HG02840 (cell line): Measurements from ENCODE around the gene SLC23A2.

Experiments used
- ATAC-seq: cut with Tn5 transposase; IDR thresholded peaks from one replicate; pipeline ENCODE4 v1.9.1; 2021; ENCODE audit warnings: mild to moderate bottlenecking, moderate library complexity, moderate number of reproducible peaks; ENCODE audit not compliant: unreplicated experiment, low FRiP score

The SLC23A2 gene

DNA sequence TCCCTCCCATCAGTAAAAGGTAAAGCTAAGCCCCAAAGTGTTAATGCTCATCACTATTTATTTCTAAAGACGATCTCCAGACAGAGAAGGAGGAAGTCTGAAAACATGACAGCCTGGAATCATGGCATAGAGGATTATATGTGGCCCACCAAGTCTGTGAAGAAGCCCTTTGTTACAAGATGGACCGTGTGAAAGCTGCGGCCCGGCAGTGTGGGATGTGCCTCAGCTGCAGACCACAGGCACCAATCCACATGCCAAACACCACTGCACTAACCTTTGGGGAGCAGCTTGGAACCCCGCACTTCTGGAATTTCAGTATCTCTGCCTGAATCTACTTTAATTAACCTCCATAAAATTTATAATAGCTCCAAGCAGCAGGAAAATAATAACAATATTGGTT, 90.4 kb downstream of the SLC23A2 start:
- ATAC-seq: no peak

DNA sequence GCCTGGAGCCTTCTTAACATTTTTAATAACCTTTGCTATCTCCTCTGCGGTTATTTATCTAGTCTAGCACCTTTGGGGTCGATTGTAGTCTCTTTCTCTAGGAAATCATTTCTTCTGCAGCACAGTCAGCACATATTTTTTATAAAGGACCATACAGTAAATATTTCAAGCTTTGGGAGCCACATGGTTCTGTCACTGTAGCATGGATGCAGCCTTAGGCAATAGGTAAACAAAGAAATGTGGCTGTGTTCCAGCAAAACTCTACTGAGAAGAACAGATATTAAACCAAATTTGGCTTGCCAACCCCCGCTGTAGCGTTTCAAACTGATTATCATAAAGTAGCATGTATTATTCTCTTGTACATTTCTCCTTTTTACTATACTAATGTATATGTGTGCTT, 95.7 kb downstream of the SLC23A2 start:
- no peak for ATAC-seq

DNA sequence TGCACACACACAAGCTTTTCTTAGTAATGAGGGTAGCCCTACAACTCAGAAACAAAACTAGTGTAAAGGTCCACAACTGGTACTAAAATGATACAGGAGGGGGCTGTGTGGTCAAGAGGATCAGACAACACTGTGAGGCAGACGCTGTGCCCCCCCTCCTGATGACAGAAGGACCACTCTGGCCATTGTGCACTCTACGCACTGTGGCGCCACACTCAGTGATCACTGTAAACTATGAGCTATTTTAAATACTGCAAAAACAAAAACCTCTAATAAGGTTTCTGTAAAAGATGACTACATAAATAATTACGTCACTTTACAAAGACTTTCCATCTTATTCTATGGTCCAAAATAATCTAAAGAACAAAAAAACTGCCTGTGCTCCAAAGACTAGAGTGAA, 96.1 kb downstream of the SLC23A2 start:
- no peak for ATAC-seq

DNA sequence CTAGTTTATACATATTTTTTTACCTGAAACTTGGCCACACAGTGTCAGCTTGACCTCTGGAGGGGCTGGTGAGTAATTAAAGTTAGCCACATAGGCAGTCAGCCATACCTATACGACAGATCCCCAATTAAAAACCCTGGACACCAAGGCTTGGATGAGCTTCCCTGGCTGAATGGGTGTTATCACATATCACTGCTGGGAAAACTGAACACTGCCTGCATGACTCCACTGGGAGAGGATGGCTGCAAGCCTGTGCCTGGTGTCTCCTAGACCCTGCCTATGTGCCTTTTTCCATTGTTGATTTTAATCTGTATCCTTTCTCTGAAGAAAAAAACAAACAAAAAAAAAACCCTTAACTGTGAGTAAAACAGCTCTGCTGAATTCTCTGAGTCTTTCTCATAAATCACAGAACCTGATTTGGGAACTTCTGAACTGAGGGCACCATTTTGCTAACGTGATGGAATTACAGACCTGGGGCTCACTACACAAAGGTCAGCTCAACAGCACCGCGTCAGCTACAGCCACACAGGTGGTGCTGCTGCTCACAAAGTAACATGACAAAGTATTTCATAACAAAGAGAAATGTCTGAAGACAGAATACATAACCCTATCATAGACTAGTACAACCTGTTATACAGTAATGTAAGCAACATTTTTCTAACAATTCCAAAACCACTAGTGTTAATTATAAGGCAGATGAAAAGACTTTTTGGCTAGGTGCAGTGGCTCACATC, 97.0 kb downstream of the SLC23A2 start:
- no peak for ATAC-seq

DNA sequence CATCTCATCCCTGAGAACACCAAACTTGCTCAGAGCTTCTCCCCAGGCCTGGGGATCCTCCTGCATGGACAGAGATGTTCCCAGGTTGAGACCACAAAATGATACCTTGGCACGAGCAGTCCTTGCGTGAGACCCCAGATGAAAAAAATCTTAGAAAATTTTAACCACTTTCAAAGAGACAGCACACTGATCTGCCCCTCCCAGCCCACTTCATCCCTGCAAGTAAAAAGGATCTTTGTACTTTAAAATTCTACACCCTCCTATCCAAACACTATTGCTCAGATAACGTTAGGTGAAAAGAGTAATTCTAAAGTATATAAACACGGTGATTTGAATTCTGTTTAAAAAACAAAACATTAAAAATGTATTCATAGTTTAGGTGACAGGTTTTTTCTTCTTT, 98.5 kb downstream of the SLC23A2 start:
- ATAC-seq: no peak

DNA sequence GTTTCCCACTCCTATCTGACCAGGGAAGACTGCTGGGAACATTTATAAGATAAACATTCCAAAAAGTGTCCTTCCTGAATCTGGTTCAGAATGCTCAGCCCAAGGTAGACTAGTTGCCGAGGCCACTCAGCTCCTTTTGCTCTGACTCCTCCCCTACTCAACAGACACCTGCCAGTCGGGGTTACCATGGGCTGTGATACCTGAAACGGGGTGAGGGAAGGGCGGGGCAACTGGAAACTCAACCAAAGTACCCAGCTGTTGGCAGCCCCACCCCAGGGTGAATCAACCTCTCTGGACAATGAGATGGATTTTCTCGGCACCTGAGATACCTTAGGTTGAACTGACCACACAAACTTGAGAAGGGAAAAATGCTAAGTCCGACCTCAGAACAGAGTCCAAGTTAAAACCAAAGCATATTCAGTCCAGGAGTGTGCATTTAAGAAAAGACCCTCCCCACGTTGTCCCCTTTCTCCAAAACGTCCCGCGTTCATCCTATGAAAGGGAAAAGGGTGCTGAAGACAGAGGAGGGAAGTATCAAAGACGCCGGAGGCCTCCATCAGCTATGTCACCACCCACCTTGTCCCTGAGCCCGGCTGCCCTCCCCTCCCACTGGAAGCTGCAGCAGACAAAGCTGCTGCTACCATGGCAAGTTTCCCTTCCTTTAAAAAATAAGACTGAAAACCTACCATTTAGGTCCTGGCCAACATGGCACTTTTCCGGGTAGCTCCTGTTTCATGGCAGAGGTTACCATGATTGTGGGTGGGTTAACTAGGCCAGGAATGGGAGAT, 100.1 kb downstream of the SLC23A2 start:
- no peak for ATAC-seq

DNA sequence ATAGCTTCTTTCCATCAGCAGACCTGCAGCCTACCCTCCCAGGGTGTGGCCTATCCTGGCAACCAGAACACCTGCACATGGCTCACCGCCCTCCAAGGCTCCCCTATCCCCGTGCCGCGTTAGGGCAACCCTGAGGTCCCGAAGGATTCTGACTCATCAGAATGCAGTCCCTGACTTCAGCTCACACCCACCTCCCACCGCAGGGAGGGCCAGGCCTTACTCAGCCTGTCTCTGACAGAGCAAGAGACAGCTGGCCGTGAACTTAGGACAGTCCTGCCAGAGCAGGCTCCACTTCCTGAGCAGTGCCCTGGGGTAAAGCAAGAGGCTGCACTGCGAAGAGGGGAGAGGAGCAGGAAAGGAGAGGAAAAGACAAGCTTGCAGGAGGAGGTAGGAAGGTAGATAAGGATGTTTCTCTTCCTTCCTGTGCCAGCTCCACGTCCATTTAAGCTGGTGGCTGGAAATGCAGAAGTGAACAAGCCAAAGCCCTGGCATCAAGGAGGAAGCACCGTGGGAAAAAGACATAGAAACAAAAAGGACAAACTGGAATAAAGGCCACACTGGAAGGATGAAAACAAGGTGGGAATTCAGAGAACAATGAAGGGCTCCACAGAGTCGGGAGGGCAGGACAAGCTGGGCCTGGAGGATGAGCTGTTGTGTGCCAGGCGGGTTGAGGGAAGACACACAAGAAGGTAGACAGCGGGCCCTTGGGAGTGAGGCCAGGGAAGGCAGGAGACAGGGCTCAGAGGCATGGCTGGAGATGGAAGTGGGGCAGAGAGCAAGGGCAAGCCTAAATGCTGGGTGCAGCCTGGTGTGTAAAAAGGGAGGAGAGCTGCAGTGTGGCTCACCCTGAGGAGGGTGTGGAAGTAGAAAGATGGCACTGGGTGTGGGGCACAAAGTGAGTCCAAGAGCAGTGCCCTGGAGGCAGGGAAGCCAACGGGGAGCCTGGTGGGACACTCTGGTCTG, 102.7 kb downstream of the SLC23A2 start:
- ATAC-seq: no peak

DNA sequence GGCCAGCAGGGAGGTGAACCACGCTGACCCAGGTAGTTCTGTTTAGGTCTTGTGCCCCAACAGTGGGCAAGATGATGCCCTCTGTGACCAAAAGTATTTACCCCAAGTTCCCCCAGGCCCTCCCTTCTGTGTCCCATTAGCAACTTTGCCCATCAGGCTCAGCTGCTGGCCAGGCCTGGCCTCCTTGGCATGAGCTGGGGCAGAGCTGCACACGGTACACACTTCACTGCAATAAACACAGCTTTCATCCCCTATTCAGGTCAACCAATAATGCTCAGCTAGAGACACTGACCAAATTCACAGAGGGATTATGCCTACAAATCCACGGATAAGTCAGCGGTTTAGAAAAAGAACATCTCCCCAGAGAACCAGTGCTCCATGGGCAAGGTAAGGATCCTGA, 103.7 kb downstream of the SLC23A2 start:
- ATAC-seq: no peak

DNA sequence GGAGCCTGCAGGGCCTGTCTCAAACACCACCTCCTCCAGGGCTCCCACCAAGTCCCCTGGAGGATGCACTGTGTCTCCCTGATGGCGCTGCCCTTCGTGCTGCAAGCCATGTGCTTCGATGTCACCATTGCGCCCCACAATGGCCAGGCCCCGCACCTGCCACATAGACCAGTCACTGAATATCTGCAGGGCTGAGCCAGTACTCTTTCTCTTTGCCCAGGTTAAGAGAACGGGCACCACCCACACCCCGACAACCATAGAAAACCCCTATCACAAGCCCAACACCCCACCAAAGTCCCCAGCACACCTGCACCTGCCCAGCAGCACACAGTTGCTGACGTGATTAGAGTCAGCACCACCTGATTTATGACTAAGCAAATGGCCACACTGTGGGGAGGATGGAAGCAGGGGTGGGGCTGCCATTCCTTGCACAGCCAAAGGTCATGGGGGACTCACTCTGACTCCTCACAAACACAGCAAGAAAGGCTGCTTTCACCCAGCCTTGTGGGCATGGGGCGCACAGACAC, 104.3 kb downstream of the SLC23A2 start:
- ATAC-seq: no peak

DNA sequence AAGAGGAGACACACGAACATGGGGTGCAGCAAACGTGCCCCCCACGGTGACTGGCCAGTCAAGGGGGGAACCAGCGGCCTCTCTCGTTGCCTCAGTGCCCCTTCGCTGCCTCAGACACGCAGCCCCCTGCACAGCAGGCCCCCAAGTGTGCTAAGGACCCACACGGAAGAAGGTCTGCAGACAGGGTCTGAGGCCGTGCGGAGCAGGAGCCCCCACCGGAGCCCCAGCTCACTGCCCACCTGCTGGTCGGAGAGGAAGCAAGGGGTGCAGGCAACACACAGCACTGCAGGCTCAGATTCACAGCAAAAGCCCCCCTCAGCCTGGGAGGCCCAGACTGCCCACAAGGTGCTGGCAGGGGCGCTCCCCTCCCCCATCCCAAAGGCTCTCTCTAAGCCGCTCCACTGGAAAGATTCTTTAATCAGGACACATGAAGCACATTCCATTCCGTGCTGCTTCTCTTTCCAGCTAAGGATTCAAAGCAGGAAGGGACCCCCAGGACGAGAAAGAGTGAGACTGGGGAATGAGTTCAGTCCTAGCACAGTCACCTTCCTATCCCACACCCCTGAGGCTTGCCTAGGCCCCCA, 105.1 kb downstream of the SLC23A2 start:
- ATAC-seq: no peak

DNA sequence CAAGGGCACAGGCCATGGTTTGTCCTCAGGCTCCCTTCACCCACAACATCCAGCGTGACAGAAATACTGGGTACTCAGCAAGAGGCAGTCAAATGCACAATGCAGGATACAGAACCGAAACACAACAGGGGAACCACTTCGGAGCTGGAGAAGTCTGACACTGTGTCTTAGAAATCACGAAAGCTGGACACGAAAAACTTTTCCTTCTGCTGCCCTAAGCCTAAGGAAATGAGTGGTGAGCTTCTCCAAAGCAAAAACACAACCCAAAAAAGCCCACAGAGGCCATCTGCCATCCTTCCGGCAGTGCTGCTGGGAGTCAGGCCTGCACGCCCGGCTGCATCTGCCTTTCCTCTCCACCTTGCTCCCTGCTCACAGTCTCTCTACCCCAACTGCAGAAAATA, 106.3 kb downstream of the SLC23A2 start:
- no peak for ATAC-seq

DNA sequence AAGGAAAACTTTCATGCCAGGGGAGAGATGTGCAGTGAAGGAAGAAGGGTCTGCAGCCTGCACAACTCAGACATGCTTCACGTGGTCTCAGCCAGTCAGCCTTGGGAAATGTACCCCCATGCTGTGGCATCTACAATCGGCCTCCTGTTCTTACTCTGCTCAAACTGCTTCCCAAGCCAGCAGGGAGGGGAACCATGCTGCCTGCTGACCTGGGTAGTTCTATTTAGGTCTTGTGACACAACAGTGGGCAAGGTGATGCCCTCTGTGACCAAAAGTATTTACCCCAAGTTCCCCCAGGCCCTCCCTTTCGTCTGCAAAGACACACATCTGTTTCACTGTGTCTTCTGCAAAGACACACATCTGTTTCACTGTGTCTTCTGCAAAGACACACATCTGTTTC, 106.9 kb downstream of the SLC23A2 start:
- ATAC-seq: no peak

DNA sequence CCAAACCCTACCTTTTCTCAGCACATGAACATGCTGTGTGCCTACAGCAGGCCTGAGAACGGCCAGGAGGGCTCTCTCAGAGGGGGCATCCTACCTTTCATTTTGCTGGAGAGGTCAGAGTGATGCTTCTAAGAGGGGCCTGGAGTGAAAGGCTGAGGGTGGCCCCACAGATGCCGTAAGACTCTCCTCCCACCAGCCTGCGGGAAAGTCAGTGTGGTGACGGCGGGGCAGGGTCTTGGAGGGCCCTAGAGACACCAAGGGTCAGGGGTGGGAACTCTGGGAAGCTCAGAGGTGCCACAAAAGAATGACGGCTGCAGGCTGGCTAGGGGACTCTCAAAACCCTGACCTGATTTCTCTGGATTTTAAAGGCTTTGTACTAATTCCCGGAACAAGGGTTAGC, 107.6 kb downstream of the SLC23A2 start:
- ATAC-seq: no peak

DNA sequence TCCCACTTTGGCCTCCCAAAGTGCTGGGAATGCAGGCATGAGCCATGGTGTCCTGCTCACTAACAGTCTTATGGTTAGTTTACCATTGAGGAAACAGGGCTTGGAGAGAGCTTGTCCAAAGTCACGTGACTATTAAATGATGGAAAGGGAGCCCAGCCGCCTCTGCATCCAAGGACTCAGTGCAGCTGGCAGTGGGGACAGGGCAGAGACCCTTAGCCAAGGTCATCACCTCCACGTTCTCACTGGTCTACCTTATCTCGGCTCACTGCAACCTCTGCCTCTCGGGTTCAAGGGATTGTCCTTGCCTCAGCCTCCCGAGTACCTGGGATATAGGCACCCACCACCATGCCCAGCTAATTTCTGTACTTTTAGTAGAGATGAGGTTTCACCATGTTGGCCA, 109.3 kb downstream of the SLC23A2 start:
- no peak for ATAC-seq

DNA sequence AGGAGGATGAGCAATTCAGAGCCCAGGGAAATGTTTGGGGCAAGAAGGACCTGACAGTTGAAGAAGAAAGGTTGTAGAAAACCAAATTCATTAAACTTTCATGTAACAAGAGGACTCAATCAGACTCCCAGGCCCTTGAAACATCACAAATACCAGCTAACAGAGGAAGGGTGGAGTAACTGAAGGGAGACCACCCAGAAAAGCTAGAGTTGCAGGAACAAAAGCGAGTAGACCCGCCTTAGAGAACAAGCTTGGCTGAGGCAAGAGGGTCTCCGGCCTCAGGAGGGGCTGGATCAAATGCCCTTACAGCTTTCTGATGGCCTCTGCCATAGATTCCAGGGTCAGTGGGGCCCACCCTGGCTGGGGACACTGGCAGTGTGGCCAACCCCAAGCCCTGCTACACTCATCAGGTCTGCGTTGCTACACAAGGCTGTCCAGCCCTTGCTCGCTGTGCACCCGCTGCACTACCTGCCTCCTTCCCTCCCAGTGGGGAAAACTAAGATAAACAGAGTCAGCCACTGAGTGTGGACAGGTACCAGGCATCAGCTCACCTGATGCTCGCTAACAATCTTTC, 110.0 kb downstream of the SLC23A2 start:
- ATAC-seq: no peak

DNA sequence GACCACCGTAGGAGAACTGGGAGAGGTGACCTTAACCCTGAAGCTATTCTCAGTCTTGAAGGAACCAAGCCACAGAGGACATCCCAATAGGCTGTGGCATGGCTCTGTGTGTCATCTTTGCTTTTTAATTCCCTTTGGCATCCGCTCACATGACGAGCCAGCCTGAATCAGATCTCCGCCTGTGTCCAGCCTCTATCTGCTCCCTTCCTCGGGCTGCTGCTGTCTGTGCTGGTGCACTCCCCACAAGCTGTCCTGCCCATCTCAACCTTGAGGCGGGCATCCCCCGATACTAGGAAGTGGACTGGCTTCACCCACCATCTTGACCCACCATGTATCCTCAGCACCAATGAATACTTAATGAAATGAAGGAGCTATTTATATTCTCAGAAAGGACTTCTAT, 111.9 kb downstream of the SLC23A2 start:
- no peak for ATAC-seq

DNA sequence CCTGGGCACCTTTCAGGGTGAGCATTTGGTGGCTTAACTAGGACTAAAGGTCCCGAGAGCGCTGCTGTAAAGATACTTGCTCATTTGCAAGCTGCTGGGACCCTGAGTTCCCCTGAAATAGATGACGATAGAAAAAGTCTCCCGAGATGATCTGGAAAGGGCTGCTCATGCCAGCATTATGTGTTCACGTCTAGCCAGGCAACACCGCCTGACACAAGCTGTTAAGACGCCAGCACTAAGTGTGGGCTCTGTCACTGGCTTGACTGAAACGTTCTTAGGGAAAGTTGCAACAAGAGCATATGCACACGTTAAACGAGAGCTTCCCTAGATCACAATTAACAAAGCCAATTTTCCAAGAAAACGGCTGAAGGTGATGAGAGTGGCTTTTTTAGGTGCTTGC, 113.7 kb downstream of the SLC23A2 start:
- no peak for ATAC-seq

DNA sequence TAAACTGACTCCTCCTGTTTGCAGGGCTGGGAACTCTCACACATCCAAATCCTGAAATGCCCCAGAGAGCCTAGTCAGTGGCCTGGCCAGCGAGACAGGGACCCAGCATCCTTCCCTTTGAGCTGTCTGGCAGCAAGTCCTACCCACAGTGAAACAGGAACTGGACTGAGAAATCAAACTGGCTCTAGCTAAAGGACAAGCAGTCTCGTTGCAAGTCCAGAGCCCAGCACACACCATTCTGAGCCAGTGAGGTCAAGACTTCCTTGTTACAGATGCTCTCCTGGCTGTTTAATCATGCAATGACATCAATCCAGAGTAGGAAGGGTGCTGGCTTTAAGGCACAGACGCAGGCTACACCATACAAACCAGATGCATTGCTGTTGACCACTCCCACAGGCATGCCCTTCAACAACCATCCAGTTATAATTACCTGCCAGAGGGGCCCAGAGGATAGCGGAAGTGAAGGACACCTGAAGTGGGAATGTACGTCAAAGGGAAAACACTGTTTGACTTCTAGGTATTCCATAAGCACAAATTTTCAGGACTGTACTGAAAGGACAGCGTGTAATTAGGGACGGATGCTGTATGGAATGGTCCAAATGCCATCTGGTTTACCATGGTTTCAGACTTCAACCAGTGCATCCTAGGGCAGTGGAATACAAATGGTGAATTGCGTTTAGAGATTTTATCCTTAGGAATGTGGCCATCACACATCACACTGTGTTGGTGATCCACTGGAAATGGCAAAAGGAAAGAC, 114.4 kb downstream of the SLC23A2 start:
- ATAC-seq: no peak

DNA sequence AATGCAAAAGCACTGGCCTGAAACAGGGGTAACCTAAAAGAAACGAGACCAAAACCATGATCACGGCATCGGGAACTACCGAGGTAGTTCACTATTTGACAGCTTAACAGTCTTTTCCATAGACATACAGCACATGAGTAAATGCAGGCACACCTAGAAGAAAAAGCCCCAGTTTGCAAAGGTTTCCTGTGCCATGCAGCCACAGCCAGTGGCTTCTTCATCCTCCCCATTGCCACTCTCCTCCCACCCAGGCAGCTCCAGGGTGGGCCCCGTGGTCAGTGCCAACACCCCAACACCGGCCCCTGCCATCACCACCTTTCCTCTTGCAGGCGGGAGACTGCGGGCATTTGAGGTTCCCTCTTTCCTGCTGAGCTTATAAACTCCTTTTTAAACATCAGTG, 115.4 kb downstream of the SLC23A2 start:
- ATAC-seq: no peak
